CD4-positive, alpha-beta memory T cell (primary cell): ENCODE results near the gene GCHFR. TPM values are rescaled to one million over a fixed set of nuclear protein-coding genes. Genes with fewer than 3 reads are reported as not detected.

Experiments
- CTCF ChIA-PET: fragments of 350-600 bp; sonication (Branson Sonifier 250); formaldehyde crosslinking; loops from one replicate; lab custom pipeline; 2021; ENCODE audit warnings: inconsistent platforms; ENCODE audit not compliant: partially characterized antibody; lab: Charles Lee
- POLR2A ChIA-PET: fragments of 350-600 bp; sonication (Branson Sonifier 250); formaldehyde crosslinking; loops from one replicate; lab custom pipeline; 2021; ENCODE audit not compliant: partially characterized antibody; lab: Charles Lee
- DNase-seq, 5 donors: peaks; one replicate each; pipeline versions ENCODE4 v3.0.0 to v3.0.0-alpha.2; 2020 to 2022; ENCODE audit warnings: mixed read lengths in 1 of 5
- H3K27ac ChIP-seq: one replicate; pipeline ENCODE4 v1.7.0; 2013; ENCODE audit warnings: low read depth, low read length
- H3K27me3 ChIP-seq: 2 replicates; pipeline ENCODE4 v1.7.0; 2013; ENCODE audit warnings: mild to moderate bottlenecking, low read length, moderate library complexity; ENCODE audit not compliant: insufficient read depth
- H3K36me3 ChIP-seq: 2 replicates; pipeline ENCODE4 v1.7.0; 2013; ENCODE audit warnings: mild to moderate bottlenecking, low read length, moderate library complexity; ENCODE audit not compliant: insufficient read depth
- H3K4me1 ChIP-seq: 2 replicates; pipeline ENCODE4 v1.7.0; 2013; ENCODE audit warnings: mild to moderate bottlenecking, low read length, moderate library complexity; ENCODE audit not compliant: insufficient read depth
- H3K4me3 ChIP-seq, 2 donors: one replicate each; pipeline ENCODE4 v1.7.0; 2013; ENCODE audit warnings: low read length in 2 of 2, mild to moderate bottlenecking in 1 of 2
- H3K9me3 ChIP-seq, 2 donors: one replicate each; pipeline ENCODE4 v1.7.0; 2013; ENCODE audit warnings: low read length in 2 of 2, control low read depth in 1 of 2; ENCODE audit not compliant: control insufficient read depth in 1 of 2
- H3K27ac Mint-ChIP-seq, 7 donors: one replicate each; pipeline ENCODE4 v1.8.0; 2020 to 2021; ENCODE audit warnings: mixed read lengths in 7 of 7, mild to moderate bottlenecking in 6 of 7, inconsistent platforms in 3 of 7, moderate library complexity in 3 of 7
- H3K27me3 Mint-ChIP-seq, 2 donors: one replicate each; pipeline ENCODE4 v1.8.0; 2020 to 2021; ENCODE audit warnings: mixed read lengths in 2 of 2
- H3K36me3 Mint-ChIP-seq, 2 donors: one replicate each; pipeline ENCODE4 v1.8.0; 2020 to 2021; ENCODE audit warnings: mixed read lengths in 2 of 2, inconsistent platforms in 1 of 2, mild to moderate bottlenecking in 1 of 2
- H3K4me1 Mint-ChIP-seq, 4 donors: one replicate each; pipeline ENCODE4 v1.8.0; 2020 to 2021; ENCODE audit warnings: mixed read lengths in 4 of 4, mild to moderate bottlenecking in 1 of 4
- H3K4me3 Mint-ChIP-seq, 8 donors: one replicate each; pipeline ENCODE4 v1.8.0; 2020 to 2021; ENCODE audit warnings: mixed read lengths in 8 of 8, mild to moderate bottlenecking in 7 of 8, moderate library complexity in 6 of 8, inconsistent platforms in 3 of 8
- H3K9me3 Mint-ChIP-seq, 8 donors: one replicate each; pipeline ENCODE4 v1.8.0; 2020 to 2021; ENCODE audit warnings: mixed read lengths in 8 of 8, mild to moderate bottlenecking in 5 of 8, inconsistent platforms in 3 of 8, moderate library complexity in 1 of 8
- intact Hi-C: fragments of 100-400 bp; cut with micrococcal nuclease; formaldehyde crosslinking; loops from one replicate; pipeline ENCODE4 v1.15.1; 2023
- polyA plus RNA-seq, 2 donors: library from polyadenylated mRNA; unstranded; fragments of 300-500 nt; fragmentation: Illumina TruSeq; gene quantifications; one replicate each; pipeline ENCODE4 v1.2.3, GENCODE V29; 2021
- total RNA-seq, 2 experiments: library from RNA; stranded (reverse); gene quantifications; one replicate each; pipeline ENCODE4 v1.2.3, GENCODE V29; 2021

Gene GCHFR
- total and polyA plus RNA-seq, 4 experiments from 2014 or later, result 21.2 to 115 (median 49.4) TPM

DNA sequence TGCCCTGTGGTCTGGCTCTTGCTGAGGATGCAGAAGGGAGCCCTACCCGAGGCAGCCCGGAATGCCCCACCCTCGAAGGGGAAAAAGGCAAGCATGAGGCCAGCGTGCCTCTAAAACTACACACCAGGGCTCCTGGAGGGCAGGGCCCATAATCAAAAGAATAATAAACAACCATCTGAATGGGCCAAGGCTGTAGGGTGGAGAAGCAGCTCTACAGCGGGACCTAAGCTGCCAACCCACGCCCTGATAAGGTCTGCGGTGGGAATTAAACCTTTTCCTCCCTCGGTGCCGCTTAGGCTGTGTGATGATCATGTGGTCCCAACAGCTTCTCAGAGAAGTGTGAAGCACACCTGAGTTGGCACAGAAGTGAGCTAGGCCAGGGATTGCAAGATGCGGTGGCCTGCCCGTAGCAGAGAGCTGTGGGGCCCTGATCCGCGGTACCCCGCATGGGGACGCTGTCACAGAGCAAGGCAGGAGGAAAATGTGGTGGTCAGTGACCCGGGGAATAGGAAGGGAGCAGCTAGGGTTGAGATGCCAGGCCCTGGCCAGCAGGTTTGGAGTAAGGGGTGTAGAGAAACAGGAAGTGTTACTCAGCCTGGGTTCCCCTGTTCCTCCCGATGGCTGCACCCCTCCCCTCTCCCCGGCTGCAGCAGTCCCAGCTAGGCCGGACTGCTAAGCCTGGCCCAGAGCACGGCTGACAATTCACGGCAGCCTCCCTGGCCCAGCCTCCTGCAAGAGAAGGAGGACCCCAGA is 4.8 kb downstream of the GCHFR start:
- intact Hi-C loops, result no loop called here
- no peak overlapping the region for H3K4me3 ChIP-seq
- H3K4me1 ChIP-seq, result peaks cover 17% of the 10 kb centered on the region

DNA sequence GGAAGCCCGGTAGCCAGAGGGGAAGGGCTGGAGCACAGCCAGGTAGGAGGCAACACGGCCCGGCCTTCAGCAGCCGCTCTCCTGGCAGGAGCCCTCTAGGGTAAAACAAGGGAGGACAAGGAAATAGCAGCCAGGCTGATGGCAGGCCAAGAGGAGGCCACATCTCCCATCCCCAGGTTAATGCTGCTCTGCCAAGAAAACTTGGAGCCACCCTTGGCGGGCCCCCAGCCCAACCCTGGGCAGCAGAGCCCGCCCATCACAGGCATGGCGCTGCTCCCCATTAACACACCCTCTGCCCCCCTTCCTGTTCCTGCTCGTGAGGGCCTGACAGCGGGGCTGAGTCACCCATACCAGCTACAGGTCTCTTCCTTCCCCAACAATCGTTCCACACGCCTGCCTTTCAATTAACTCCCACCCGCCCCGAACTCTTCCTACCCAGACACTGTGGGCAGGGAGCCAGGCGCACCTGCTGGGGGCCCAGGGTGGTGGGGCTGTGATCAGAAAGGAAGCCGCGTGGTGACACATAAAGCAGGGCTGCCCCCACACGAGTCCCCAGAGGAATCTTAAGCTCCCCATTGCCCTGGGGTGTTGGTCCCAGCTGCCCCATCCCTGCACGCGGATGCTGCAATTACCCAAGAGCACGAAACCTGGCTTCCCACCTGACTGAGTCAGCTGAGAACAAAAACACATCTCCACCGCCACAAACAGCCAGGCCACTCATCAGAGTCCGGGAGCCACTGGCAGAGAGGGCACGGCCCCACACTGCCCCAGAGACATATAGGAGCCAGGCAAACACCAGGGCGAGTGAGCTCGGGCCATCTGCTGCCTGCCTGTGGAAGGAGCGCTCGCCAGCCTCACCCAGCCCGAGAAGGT is 5.6 kb downstream of the GCHFR start, which contains the start of gene C15orf62:
TSS of gene C15orf62 (plus strand) at position 707 of the 873 bp plus-strand sequence. CDS start 516 bp downstream, outside the sequence.
- intact Hi-C loops, result no loop called here
- Histone ChIP-seq H3K27ac (peak within 1 kb of the TSS; percentile 19), H3K4me3 (no peak within 1 kb of the TSS), H3K9me3 (no peaks in the 10 kb centered on the region), H3K4me1 (peaks cover 15% of the 10 kb centered on the region), H3K36me3 (peaks cover 17% of the 10 kb centered on the region), H3K27me3 (no peaks in the 10 kb centered on the region)
- peaks cover 4 to 32% of the 10 kb centered on the region in 2 donors for H3K36me3 Mint-ChIP-seq
- peak within 1 kb of the TSS; percentile 73 to 94 (median 85) for H3K27ac Mint-ChIP-seq
- peaks cover 10 to 36% (median 24%) of the 10 kb centered on the region in 4 donors for H3K4me1 Mint-ChIP-seq
- peak in 1 of 5 donors; percentile 48 for DNase-seq
- CTCF ChIA-PET, result interaction anchor here (2.5 kb wide), 1 partner anchor 13 kb away, joined by 9 read pairs; no protein-coding TSS in a partner anchor
- no peaks in the 10 kb centered on the region for H3K9me3 Mint-ChIP-seq
- peak within 1 kb of the TSS in 1 of 8 donors; percentile 65 for H3K4me3 Mint-ChIP-seq
- POLR2A ChIA-PET, result interaction anchor here (1.5 kb wide), 1 partner anchor 18 kb away, joined by 4 read pairs; no protein-coding TSS in a partner anchor
- H3K27me3 Mint-ChIP-seq, result no peaks in the 10 kb centered on the region

More for the DNA sequence above, 4.8 kb downstream of the GCHFR start:
- no peaks in the 10 kb centered on the region for H3K9me3 Mint-ChIP-seq
- H3K4me3 Mint-ChIP-seq, result peak overlapping the region in 1 of 8 donors; percentile 65
- peaks cover 0 to 28% of the 10 kb centered on the region in 2 donors for H3K36me3 Mint-ChIP-seq
- peaks cover 11 to 39% (median 26%) of the 10 kb centered on the region in 4 donors for H3K4me1 Mint-ChIP-seq
- peak overlapping the region; percentile 19 for H3K27ac ChIP-seq
- H3K27ac Mint-ChIP-seq, result peak overlapping the region in 5 of 7 donors; percentile 70 to 94 (median 80)
- ChIA-PET CTCF (interaction anchor here (1.1 to 2.5 kb wide), 2 partner anchors 14 to 25 kb away, joined by 4 to 9 read pairs; no protein-coding TSS in a partner anchor), POLR2A (interaction anchor here (1.5 kb wide), 1 partner anchor 18 kb away, joined by 4 read pairs; no protein-coding TSS in a partner anchor)
- no peaks in the 10 kb centered on the region for H3K27me3 Mint-ChIP-seq
- no peaks in the 10 kb centered on the region for H3K9me3 ChIP-seq
- H3K27me3 ChIP-seq, result no peaks in the 10 kb centered on the region
- peaks cover 9% of the 10 kb centered on the region for H3K36me3 ChIP-seq
- DNase-seq, result no peak

DNA sequence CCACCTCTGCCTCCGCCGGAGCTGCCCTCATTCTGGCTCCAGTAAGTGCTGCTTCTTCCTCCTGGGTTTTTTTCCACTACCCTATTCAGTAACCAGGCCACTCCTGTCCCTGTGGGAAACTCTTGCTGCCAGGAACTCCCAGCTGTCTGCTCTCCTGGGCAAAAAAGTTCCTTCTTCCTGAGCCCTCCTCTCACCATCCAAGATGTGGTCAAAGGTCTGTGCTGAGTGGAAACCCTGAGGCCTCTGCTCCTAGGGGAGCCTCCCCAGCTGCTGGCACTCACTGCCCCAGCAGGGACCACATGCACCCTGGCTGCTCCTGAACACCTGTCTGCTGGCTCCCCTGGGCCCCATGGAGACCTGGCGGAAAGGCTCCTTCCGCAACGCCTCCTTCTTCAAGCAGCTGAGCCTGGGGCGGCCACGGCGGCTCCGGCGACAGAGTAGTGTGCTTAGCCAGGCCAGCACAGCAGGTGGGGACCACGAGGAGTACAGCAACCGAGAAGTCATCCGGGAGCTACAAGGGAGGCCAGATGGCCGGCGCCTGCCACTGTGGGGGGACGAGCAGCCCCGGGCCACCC is 6.4 kb downstream of the GCHFR start:
- H3K4me1 ChIP-seq, result peaks cover 7% of the 10 kb centered on the region
- peaks cover 24% of the 10 kb centered on the region for H3K36me3 ChIP-seq
- H3K4me3 ChIP-seq, result no peak overlapping the region
- H3K4me1 Mint-ChIP-seq, result peaks cover 4 to 29% (median 19%) of the 10 kb centered on the region in 4 donors
- intact Hi-C loops, result no loop called here
- H3K9me3 ChIP-seq, result no peaks in the 10 kb centered on the region
- ChIA-PET CTCF (interaction anchor here (2.5 kb wide), 1 partner anchor 12 kb away, joined by 9 read pairs; no protein-coding TSS in a partner anchor), POLR2A (interaction anchor here (1.5 kb wide), 1 partner anchor 19 kb away, joined by 4 read pairs; no protein-coding TSS in a partner anchor)
- no peak for DNase-seq
- H3K27ac Mint-ChIP-seq, result peak overlapping the region in 6 of 7 donors; percentile 42 to 78 (median 74)
- H3K9me3 Mint-ChIP-seq, result peaks cover 0 to 2% (median 0%) of the 10 kb centered on the region in 8 donors
- no peak overlapping the region for H3K4me3 Mint-ChIP-seq
- no peaks in the 10 kb centered on the region for H3K27me3 ChIP-seq
- H3K27me3 Mint-ChIP-seq, result no peaks in the 10 kb centered on the region
- no peak overlapping the region for H3K27ac ChIP-seq
- peaks cover 8 to 37% of the 10 kb centered on the region in 2 donors for H3K36me3 Mint-ChIP-seq

DNA sequence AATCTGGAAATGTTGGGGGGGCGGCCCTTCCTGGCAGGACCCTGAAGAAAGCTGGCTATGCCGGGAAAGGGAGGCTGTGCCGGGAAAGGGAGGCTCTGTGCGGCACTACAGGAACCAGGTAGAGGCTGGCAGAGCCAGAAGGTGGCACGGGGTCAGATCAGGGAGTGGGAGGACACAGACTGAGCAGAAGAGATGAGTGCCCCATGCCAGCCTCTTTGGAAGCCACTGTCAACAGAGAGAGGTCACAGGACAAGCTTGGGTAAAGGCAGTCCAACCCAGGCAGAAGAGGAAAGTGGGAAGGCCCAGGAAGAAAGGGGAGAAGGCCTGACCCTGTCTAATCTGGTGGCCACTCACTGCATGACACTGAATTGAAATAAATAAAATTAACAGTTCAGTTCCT is 7.4 kb downstream of the GCHFR start:
- Mint-ChIP-seq H3K36me3 (peaks cover 8 to 41% of the 10 kb centered on the region in 2 donors), H3K4me3 (no peak overlapping the region), H3K9me3 (peaks cover 0 to 2% (median 0%) of the 10 kb centered on the region in 8 donors), H3K4me1 (peaks cover 0 to 19% (median 11%) of the 10 kb centered on the region in 4 donors), H3K27ac (peak overlapping the region in 2 of 7 donors; percentile 29 to 85), H3K27me3 (no peaks in the 10 kb centered on the region)
- no peaks in the 10 kb centered on the region for H3K9me3 ChIP-seq
- H3K4me3 ChIP-seq, result no peak overlapping the region
- H3K27me3 ChIP-seq, result no peaks in the 10 kb centered on the region
- DNase-seq, result no peak
- POLR2A ChIA-PET, result interaction anchor here (1.2 kb wide), 1 partner anchor 17 kb away, joined by 4 read pairs; the partner anchor contains the start of gene RMDN3
- no peaks in the 10 kb centered on the region for H3K4me1 ChIP-seq
- intact Hi-C loops, result no loop called here
- CTCF ChIA-PET, result interaction anchor here (1.2 to 2.5 kb wide), 2 partner anchors 11 kb away, joined by 4 to 9 read pairs; no protein-coding TSS in a partner anchor
- H3K27ac ChIP-seq, result no peak overlapping the region
- H3K36me3 ChIP-seq, result peaks cover 34% of the 10 kb centered on the region

DNA sequence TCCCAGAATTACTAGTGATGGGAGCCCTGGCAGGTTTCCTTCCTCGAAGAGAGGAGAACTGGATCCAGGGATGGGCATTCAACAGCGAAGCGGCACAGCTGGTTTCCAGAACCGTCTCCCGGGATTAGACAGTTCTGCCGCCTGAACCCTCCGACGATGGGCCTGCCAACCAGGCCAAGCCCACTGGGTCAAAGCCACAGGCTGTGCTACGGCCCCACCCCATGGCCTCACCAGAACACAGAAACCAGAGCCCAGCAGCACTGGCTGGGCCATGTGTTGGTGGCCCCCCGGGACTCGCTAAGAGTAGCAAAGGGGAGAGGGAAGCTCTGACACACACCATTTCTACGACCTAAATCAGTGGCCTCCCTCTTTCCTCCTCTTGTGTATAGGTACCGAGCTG is 8.1 kb downstream of the GCHFR start:
- Histone ChIP-seq H3K4me1 (peaks cover 4% of the 10 kb centered on the region), H3K9me3 (no peaks in the 10 kb centered on the region), H3K27me3 (no peaks in the 10 kb centered on the region), H3K27ac (no peak overlapping the region), H3K36me3 (peaks cover 40% of the 10 kb centered on the region), H3K4me3 (no peak overlapping the region)
- Mint-ChIP-seq H3K27me3 (no peaks in the 10 kb centered on the region), H3K27ac (no peak overlapping the region), H3K4me3 (no peak overlapping the region), H3K36me3 (peaks cover 14 to 48% of the 10 kb centered on the region in 2 donors), H3K9me3 (peaks cover 0 to 2% (median 0%) of the 10 kb centered on the region in 8 donors), H3K4me1 (peaks cover 6 to 24% (median 16%) of the 10 kb centered on the region in 4 donors)
- ChIA-PET POLR2A (interaction anchor here (1.2 to 2.1 kb wide), 2 partner anchors 8 to 17 kb away, joined by 4 to 8 read pairs; partner anchors contain the start of genes GCHFR and RMDN3), CTCF (interaction anchor here (1.2 to 1.9 kb wide), 2 partner anchors 10 to 92 kb away, joined by 4 read pairs; no protein-coding TSS in a partner anchor)
- intact Hi-C loops, result no loop called here
- DNase-seq, result no peak

DNA sequence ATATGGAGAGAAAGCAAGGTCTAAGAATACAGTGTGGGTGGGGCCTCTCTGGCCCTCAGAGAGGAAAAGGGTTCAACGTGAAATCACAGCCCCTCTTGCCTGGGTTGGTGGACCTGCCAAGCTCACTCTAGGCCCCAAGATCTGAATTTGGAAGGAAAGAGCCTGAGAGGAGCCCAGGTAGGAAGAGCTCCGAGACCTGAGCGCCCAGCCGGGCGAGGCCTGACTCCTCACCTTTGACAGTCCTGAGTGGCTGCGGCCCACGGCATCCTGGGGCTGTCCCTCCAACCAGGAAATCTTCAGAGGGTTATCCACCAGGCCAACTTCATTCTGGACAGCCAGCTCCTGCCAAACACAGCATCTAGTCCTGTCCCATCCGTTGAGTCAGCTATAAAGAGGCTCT is 9.6 kb downstream of the GCHFR start:
- Histone ChIP-seq H3K27me3 (no peaks in the 10 kb centered on the region), H3K4me1 (peaks cover 6% of the 10 kb centered on the region), H3K4me3 (no peak overlapping the region), H3K27ac (no peak overlapping the region), H3K36me3 (peaks cover 46% of the 10 kb centered on the region), H3K9me3 (no peaks in the 10 kb centered on the region)
- CTCF ChIA-PET, result interaction anchor here (1.5 to 1.9 kb wide), 2 partner anchors 9 to 94 kb away, joined by 4 to 8 read pairs; no protein-coding TSS in a partner anchor
- POLR2A ChIA-PET, result interaction anchor here (0.6 to 2.1 kb wide), 2 partner anchors 9 to 204 kb away, joined by 4 to 8 read pairs; partner anchors contain the start of genes GCHFR and RPUSD2
- Mint-ChIP-seq H3K4me3 (no peak overlapping the region), H3K27me3 (no peaks in the 10 kb centered on the region), H3K4me1 (peaks cover 6 to 24% (median 15%) of the 10 kb centered on the region in 4 donors), H3K36me3 (peaks cover 14 to 50% of the 10 kb centered on the region in 2 donors), H3K27ac (peak overlapping the region in 1 of 7 donors; percentile 43), H3K9me3 (peaks cover 0 to 2% (median 0%) of the 10 kb centered on the region in 8 donors)
- intact Hi-C loops, result no loop called here
- DNase-seq, result no peak
